ENCODE data around the gene USP47.

DNA sequence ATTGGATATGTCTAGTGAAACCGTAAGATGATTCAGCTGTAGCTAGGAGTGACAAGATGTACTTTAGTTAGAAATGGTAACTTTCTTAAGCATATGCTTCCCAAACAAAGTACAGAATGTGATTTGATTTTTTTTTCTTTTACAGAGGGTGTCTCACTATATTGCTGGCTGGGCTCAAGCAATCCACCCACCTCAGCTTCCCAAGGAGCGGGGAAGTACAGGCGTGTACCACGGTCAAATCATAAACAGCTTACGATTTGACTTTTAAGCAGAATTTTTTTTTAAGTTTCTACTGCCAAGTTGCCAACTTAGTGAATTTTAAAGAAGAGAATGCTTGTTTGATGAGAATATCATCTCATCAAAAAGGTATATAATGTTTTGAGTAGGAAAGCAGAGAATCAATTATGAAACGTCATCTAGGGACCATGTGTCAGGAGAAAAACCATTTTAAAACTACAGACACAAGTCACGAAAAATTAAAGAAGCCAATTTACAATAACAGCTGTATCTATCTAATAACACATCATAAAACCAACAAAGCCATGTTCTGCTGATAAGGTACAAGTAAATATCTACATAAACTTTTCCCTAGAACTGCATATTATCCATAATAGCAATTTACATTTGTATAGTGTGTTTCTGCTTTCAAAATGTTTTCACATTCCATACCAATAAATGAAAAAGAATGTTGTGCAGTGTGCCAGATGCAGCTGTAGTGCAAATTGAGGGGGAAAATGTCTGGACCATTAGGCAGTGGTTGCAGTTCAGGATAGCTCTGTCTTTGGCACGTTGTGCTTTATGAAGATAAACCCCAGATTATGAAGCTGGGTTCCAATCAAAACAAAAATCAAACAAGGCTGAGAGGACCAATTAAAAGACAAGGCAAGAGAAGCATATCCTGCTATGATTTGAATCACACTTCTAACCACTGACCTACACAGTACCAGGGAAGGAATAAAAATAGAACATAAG, 33.7 kb upstream of the USP47 start:
- TF ChIP-seq, protein P1, sequence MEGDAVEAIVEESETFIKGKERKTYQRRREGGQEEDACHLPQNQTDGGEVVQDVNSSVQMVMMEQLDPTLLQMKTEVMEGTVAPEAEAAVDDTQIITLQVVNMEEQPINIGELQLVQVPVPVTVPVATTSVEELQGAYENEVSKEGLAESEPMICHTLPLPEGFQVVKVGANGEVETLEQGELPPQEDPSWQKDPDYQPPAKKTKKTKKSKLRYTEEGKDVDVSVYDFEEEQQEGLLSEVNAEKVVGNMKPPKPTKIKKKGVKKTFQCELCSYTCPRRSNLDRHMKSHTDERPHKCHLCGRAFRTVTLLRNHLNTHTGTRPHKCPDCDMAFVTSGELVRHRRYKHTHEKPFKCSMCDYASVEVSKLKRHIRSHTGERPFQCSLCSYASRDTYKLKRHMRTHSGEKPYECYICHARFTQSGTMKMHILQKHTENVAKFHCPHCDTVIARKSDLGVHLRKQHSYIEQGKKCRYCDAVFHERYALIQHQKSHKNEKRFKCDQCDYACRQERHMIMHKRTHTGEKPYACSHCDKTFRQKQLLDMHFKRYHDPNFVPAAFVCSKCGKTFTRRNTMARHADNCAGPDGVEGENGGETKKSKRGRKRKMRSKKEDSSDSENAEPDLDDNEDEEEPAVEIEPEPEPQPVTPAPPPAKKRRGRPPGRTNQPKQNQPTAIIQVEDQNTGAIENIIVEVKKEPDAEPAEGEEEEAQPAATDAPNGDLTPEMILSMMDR (IDR thresholded peaks at IDR 0.05), result no peak
- no peak for TF ChIP-seq EZH2 (IDR thresholded peaks at IDR 0.05; ENCODE audit: borderline replicate concordance, insufficient read depth, low read depth, low read length, poor library complexity, severe bottlenecking)
